Hepatocyte (in vitro differentiated cells): ENCODE measurements around the gene GFPT2. TPM values are rescaled to one million over a fixed set of nuclear protein-coding genes. Genes with fewer than 3 reads are reported as not detected.

Source experiments
- DNase-seq: peaks from one replicate; pipeline ENCODE4 v3.0.0-alpha.2; 2016; ENCODE audit warnings: low spot score
- H2AFZ ChIP-seq: fragments of 200-600 bp; sonication (generic); 2 replicates; pipeline ENCODE4 v1.6.0; 2016; ENCODE audit warnings: antibody characterized with exemption, mild to moderate bottlenecking
- H3K27ac ChIP-seq: fragments of 200-600 bp; sonication (generic); 2 replicates; pipeline ENCODE4 v1.5.1; 2016; ENCODE audit warnings: mild to moderate bottlenecking
- H3K27me3 ChIP-seq: fragments of 200-600 bp; sonication (generic); 2 replicates; pipeline ENCODE4 v1.6.1; 2016
- H3K36me3 ChIP-seq: fragments of 200-600 bp; sonication (generic); replicated peaks from 2 replicates; pipeline ENCODE4 v1.5.1; 2016; ENCODE audit warnings: low read depth; ENCODE audit not compliant: insufficient read depth
- H3K4me1 ChIP-seq: fragments of 200-600 bp; sonication (generic); 2 replicates; pipeline ENCODE4 v1.5.1; 2016; ENCODE audit warnings: mild to moderate bottlenecking, moderate library complexity; ENCODE audit not compliant: insufficient read depth
- H3K4me2 ChIP-seq: fragments of 200-600 bp; sonication (generic); 2 replicates; pipeline ENCODE4 v1.6.0; 2016
- H3K4me3 ChIP-seq: fragments of 200-600 bp; sonication (generic); 2 replicates; pipeline ENCODE4 v1.5.1; 2016; ENCODE audit warnings: mild to moderate bottlenecking
- H3K79me2 ChIP-seq: fragments of 200-600 bp; sonication (generic); 2 replicates; pipeline ENCODE4 v1.6.0; 2017; ENCODE audit warnings: mild to moderate bottlenecking
- H3K9me2 ChIP-seq: fragments of 200-600 bp; sonication (generic); replicated peaks from 2 replicates; pipeline ENCODE4 v1.6.0; 2017; ENCODE audit warnings: mild to moderate bottlenecking; ENCODE audit not compliant: insufficient read depth
- H3K9me3 ChIP-seq: fragments of 200-600 bp; sonication (generic); 2 replicates; pipeline ENCODE4 v1.5.1; 2016; ENCODE audit warnings: low read depth, mild to moderate bottlenecking
- H4K20me1 ChIP-seq: fragments of 200-600 bp; sonication (generic); 2 replicates; pipeline ENCODE4 v1.6.0; 2016; ENCODE audit warnings: mild to moderate bottlenecking; ENCODE audit not compliant: insufficient read depth, poor library complexity, severe bottlenecking
- EZH2 ChIP-seq: fragments of 200-600 bp; sonication (generic); IDR thresholded peaks from 2 replicates; pipeline ENCODE4 v1.6.1; 2016; ENCODE audit warnings: antibody characterized with exemption, mild to moderate bottlenecking, borderline replicate concordance
- EZH2phosphoT487 ChIP-seq: fragments of 200-600 bp; sonication (generic); IDR thresholded peaks from one replicate; pipeline ENCODE4 v1.6.1; 2018; ENCODE audit warnings: antibody characterized with exemption, mild to moderate bottlenecking, low read depth, moderate library complexity; ENCODE audit not compliant: unreplicated experiment, severe bottlenecking
- WGBS: methylation state at CpG from one replicate; pipeline ENCODE4 v1.1.6; 2016; ENCODE audit warnings: low lambda C conversion rate; ENCODE audit errors: missing lambda C conversion rate; 5-methylcytosine and 5-hydroxymethylcytosine counted together
- polyA plus RNA-seq: library from polyadenylated mRNA; unstranded; fragments of >200 nt; fragmentation: Nextera tagmentation; extraction: Ambion mirVana; gene quantifications from 2 replicates; pipeline ENCODE4 v1.2.1, GENCODE V29; 2016
- total RNA-seq: library from RNA; depleted of rRNA; stranded (reverse); fragments of >200 nt; gene quantifications from 2 replicates; pipeline ENCODE4 v1.2.3, GENCODE V29; 2014
- TF ChIP-seq, protein P1 (sequence below): fragments of 200-600 bp; sonication (generic); IDR thresholded peaks from 2 replicates; pipeline ENCODE4 v1.5.1; 2016; ENCODE audit warnings: antibody characterized with exemption, mild to moderate bottlenecking; ENCODE audit not compliant: poor library complexity

Gene GFPT2
- total and polyA plus RNA-seq, 2 experiments from 2014 or later = 15.9 to 44.6 TPM

DNA sequence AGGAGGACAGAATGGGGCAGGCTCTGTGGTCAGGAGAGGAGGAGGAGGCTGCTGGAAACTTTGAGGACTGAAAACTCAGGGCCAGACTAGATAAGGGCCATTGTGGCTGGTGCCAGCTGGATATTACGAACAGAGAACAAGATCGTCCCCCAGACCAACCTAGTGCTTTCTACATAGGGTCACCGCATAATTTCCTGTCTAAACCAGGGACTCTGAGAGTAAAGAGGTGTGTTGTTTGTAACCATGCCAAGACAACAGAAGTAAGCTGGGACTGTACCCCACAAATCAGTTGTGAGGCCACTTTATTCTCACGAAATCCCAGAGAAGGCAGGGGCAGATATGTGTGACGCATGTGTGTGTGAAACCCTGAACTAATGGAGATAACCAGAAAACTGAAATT lies 20.3 kb upstream of the GFPT2 start:
- no peak for DNase-seq
- Histone ChIP-seq H3K4me2 (no peak overlapping the region), H3K4me3 (no peak overlapping the region), H3K36me3 (no peaks in the 10 kb centered on the region), H3K4me1 (no peaks in the 10 kb centered on the region), H3K9me3 (no peaks in the 10 kb centered on the region), H4K20me1 (no peaks in the 10 kb centered on the region), H3K27me3 (no peaks in the 10 kb centered on the region), H2AFZ (no peak overlapping the region), H3K9me2 (no peaks in the 10 kb centered on the region), H3K27ac (no peak overlapping the region), H3K79me2 (no peaks in the 10 kb centered on the region)
- 92% methylated on average over 5 of the region's 5 CpGs for WGBS
- TF ChIP-seq EZH2 (no peak), EZH2phosphoT487 (no peak)
- TF ChIP-seq, protein P1, sequence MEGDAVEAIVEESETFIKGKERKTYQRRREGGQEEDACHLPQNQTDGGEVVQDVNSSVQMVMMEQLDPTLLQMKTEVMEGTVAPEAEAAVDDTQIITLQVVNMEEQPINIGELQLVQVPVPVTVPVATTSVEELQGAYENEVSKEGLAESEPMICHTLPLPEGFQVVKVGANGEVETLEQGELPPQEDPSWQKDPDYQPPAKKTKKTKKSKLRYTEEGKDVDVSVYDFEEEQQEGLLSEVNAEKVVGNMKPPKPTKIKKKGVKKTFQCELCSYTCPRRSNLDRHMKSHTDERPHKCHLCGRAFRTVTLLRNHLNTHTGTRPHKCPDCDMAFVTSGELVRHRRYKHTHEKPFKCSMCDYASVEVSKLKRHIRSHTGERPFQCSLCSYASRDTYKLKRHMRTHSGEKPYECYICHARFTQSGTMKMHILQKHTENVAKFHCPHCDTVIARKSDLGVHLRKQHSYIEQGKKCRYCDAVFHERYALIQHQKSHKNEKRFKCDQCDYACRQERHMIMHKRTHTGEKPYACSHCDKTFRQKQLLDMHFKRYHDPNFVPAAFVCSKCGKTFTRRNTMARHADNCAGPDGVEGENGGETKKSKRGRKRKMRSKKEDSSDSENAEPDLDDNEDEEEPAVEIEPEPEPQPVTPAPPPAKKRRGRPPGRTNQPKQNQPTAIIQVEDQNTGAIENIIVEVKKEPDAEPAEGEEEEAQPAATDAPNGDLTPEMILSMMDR = no peak

DNA sequence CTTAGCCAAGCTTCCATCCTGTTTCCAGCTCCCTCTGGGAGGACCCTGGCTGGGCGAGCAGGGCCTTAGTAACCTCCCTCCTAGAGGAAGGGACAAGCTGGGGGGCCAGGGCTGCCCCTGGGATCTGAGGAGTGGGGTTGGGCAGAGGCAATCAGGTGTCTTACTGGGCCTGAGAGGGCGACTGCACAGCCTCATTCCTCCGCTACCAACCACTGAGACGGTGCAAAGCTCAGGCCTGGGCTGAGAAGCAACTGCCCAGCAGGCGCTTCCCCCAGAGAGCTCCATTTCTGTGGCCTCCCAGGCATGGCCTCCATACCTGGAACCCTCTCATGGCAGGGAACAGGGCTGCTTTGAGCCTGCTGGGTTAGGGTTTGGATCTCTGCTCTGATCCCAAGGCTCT lies 18.8 kb upstream of the GFPT2 start:
- Histone ChIP-seq H4K20me1 (no peaks in the 10 kb centered on the region), H3K36me3 (no peaks in the 10 kb centered on the region), H3K79me2 (no peaks in the 10 kb centered on the region), H3K4me2 (no peak overlapping the region), H3K4me3 (no peak overlapping the region), H3K27ac (no peak overlapping the region), H2AFZ (no peak overlapping the region), H3K4me1 (no peaks in the 10 kb centered on the region), H3K9me2 (no peaks in the 10 kb centered on the region), H3K27me3 (no peaks in the 10 kb centered on the region), H3K9me3 (no peaks in the 10 kb centered on the region)
- DNase-seq = no peak
- TF ChIP-seq EZH2 (no peak), EZH2phosphoT487 (no peak)
- TF ChIP-seq, protein P1 = no peak
- WGBS = 86% methylated on average over 5 of the region's 5 CpGs

DNA sequence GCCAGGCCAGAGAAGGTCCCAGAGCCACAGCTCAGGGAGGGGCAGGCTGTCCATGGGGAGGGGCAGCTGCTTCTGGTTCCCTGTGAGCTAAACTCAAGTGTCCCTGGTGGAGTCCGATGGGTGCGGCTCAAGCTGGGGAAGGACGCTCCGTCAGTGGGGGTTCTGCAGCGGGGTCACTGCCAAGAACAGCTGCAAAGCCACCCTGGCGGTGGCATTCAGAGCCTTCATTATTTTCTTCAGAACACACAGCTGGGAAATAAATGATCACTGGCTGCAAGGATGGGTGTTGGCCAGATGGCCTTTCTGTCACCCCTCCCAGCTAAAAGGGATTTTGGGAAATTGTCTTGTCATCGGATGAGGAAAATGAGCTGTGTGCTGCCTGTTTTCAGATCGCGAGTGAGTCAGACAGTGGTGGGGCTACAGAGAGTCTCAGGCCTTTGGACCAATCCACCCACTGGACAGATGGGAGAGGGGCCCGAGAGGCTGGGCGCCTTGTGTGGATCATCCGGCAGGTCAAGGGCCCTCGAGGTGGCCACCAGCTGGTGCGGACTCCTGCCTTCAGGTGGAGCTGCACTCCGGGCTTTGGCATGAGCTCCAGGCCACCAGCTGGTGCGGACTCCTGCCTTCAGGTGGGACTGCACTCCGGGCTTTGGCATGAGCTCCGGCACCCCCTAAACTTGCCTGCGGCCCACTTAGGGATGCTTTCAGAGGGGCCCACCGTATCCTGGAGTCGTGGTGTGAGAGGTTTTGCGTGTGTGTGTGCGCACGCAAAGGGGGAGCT lies 17.9 kb upstream of the GFPT2 start:
- Histone ChIP-seq H3K9me2 (no peaks in the 10 kb centered on the region), H3K4me1 (no peaks in the 10 kb centered on the region), H3K79me2 (no peaks in the 10 kb centered on the region), H3K36me3 (no peaks in the 10 kb centered on the region), H4K20me1 (no peaks in the 10 kb centered on the region), H3K27me3 (no peaks in the 10 kb centered on the region), H3K4me2 (no peak overlapping the region), H3K27ac (no peak overlapping the region), H3K4me3 (no peak overlapping the region), H3K9me3 (no peaks in the 10 kb centered on the region), H2AFZ (no peak overlapping the region)
- DNase-seq = no peak
- 91% methylated on average over 24 of the region's 24 CpGs for WGBS
- TF ChIP-seq, protein P1 = no peak
- TF ChIP-seq EZH2phosphoT487 (no peak), EZH2 (no peak)
